Aorta (tissue), 5 donors: ENCODE results near the gene PHB1. TPM values are rescaled to one million over a fixed set of nuclear protein-coding genes. Genes with fewer than 3 reads are reported as not detected.
"Not testable (repeated sequence)": the region's sequence is repeated elsewhere in the genome, so short reads cannot be mapped to it uniquely, and the experiment has no call there.

Source experiments
- ATAC-seq: fragments of 200-7000 bp; cut with Tn5 transposase; one replicate; pipeline ENCODE4 v1.9.1; 2022; ENCODE audit warnings: moderate library complexity; ENCODE audit not compliant: low FRiP score
- DNase-seq, 2 donors: peaks; one replicate each; pipeline ENCODE4 v3.0.0-alpha.2; 2020
- H3K27ac ChIP-seq, 2 donors: one replicate each; pipeline ENCODE4 v1.5.1; 2013; ENCODE audit warnings: low read length in 2 of 2, mild to moderate bottlenecking in 2 of 2, moderate library complexity in 2 of 2, control low read depth in 1 of 2, inconsistent platforms in 1 of 2, low read depth in 1 of 2
- H3K27me3 ChIP-seq, 2 donors: one replicate each; pipeline ENCODE4 v1.6.1; 2013; ENCODE audit warnings: control low read depth in 1 of 2, low read length in 1 of 2, mild to moderate bottlenecking in 1 of 2, moderate library complexity in 1 of 2; ENCODE audit not compliant: insufficient read depth in 2 of 2, control insufficient read depth in 1 of 2
- H3K36me3 ChIP-seq, 2 donors: one replicate each; pipeline ENCODE4 v1.6.1; 2013; ENCODE audit warnings: control low read depth in 1 of 2, low read length in 1 of 2, mild to moderate bottlenecking in 1 of 2; ENCODE audit not compliant: insufficient read depth in 2 of 2, control insufficient read depth in 1 of 2
- H3K4me1 ChIP-seq, 2 donors: one replicate each; pipeline ENCODE4 v1.6.1; 2013; ENCODE audit warnings: low read length in 2 of 2, control low read depth in 1 of 2, mild to moderate bottlenecking in 1 of 2, moderate library complexity in 1 of 2; ENCODE audit not compliant: insufficient read depth in 2 of 2, control insufficient read depth in 1 of 2
- H3K4me3 ChIP-seq, 2 donors: one replicate each; pipeline ENCODE4 v1.5.1; 2013; ENCODE audit warnings: low read length in 2 of 2, control low read depth in 1 of 2, mild to moderate bottlenecking in 1 of 2
- H3K9me3 ChIP-seq: one replicate; pipeline ENCODE4 v1.6.1; 2013; ENCODE audit warnings: mild to moderate bottlenecking, low read length; ENCODE audit not compliant: control insufficient read depth
- WGBS, 2 donors: extraction: QIAGEN DNeasy Blood & Tissue Kit; methylation state at CpG; one replicate each; pipeline ENCODE4 v1.1.7; 2013; 5-methylcytosine and 5-hydroxymethylcytosine counted together
- intact Hi-C, 2 donors: fragments of 100-400 bp; cut with DNase I; formaldehyde crosslinking; loops; one replicate each; pipeline versions ENCODE4 v1.14.2 to v1.15.0; 2022
- polyA plus RNA-seq, 2 donors: library from polyadenylated mRNA; stranded (reverse); fragments of 200-250 nt; gene quantifications; one replicate each; pipeline ENCODE4 v1.2.3, GENCODE V29; 2013
- total RNA-seq, 2 donors: library from RNA; stranded (reverse); fragmentation: NEBNext Ultra II Directional; extraction: Animal tissue kit (Norgen Biotek cat#: 25700); gene quantifications; one replicate each; pipeline ENCODE4 v1.2.1, GENCODE V29; 2021
- donor health status: healthy with polysubstance abuse.
- donor health status: Bipolar disorder and iron deficiency.
- donor health status: DM: no; HTN: no; CAD: no.
- donor health status: DM: no; HTN: no; CAD: no.
- donor health status: DM: yes; HTN: yes; CAD: no.

Gene PHB1
- total and polyA plus RNA-seq, 4 donors: 67.9 to 91.3 (median 74.6) TPM

- Histone ChIP-seq H3K27ac (no peak overlapping the region), H3K36me3 (no peaks in the 10 kb centered on the region), H3K4me3 (no peak overlapping the region), H3K4me1 (no peaks in the 10 kb centered on the region), H3K27me3 (no peaks in the 10 kb centered on the region), H3K9me3 (no peaks in the 10 kb centered on the region)
- intact Hi-C loops: no loop called here
- DNase-seq: no peak
- no peak for ATAC-seq
- WGBS, 2 donors: 69 to 78% methylated on average over 1 of the region's 1 CpG
These were observed 45.6 kb downstream of the PHB1 start for GRCh38 chr17:49369089-49369488.

- intact Hi-C loops: no loop called here
- WGBS, 2 donors: 49% methylated on average over 2 of the region's 2 CpGs
- Histone ChIP-seq H3K36me3 (no peaks in the 10 kb centered on the region), H3K4me1 (no peaks in the 10 kb centered on the region), H3K4me3 (no peak overlapping the region), H3K27me3 (no peaks in the 10 kb centered on the region), H3K9me3 (no peaks in the 10 kb centered on the region), H3K27ac (no peak overlapping the region)
- DNase-seq: no peak
- no peak for ATAC-seq
These were observed 49.0 kb downstream of the PHB1 start for GRCh38 chr17:49365667-49366066.

- WGBS, 2 donors: 94% methylated on average over 10 of the region's 10 CpGs
- not testable (repeated sequence) for H3K27ac ChIP-seq
These were observed 49.6 kb downstream of the PHB1 start for GRCh38 chr17:49365126-49365525.

GRCh38 chr17:49364119-49364518, 50.6 kb downstream of the PHB1 start:
- H3K4me1 ChIP-seq: peaks cover 0 to 3% of the 10 kb centered on the region in 2 donors
- H3K4me3 ChIP-seq: no peak overlapping the region
- no peaks in the 10 kb centered on the region for H3K36me3 ChIP-seq
- no peaks in the 10 kb centered on the region for H3K9me3 ChIP-seq
- DNase-seq (no peak), ATAC-seq (no peak)
- intact Hi-C loops: loop anchor here in 1 of 2 donors (5.0 kb wide), 1 partner anchor 47 kb away; no protein-coding TSS in a partner anchor
- 95 to 98% methylated on average over 2 of the region's 2 CpGs for WGBS, 2 donors
- no peaks in the 10 kb centered on the region for H3K27me3 ChIP-seq
- H3K27ac ChIP-seq: no peak overlapping the region

More at GRCh38 chr17:49365126-49365525, 49.6 kb downstream of the PHB1 start:
- H3K4me1 ChIP-seq, DNase-seq, ATAC-seq, intact Hi-C loops, H3K36me3 ChIP-seq, H3K9me3 ChIP-seq, H3K27me3 ChIP-seq, H3K4me3 ChIP-seq: not testable (repeated sequence)

GRCh38 chr17:49363251-49363650, 51.4 kb downstream of the PHB1 start:
- peaks cover 0 to 3% of the 10 kb centered on the region in 2 donors for H3K4me1 ChIP-seq
- no peaks in the 10 kb centered on the region for H3K36me3 ChIP-seq
- ATAC-seq: no peak
- H3K27me3 ChIP-seq: no peaks in the 10 kb centered on the region
- intact Hi-C loops: loop anchor here in 1 of 2 donors (5.0 kb wide), 1 partner anchor 46 kb away; no protein-coding TSS in a partner anchor
- WGBS, 2 donors: 95 to 97% methylated on average over 4 of the region's 4 CpGs
- H3K4me3 ChIP-seq: no peak overlapping the region
- no peaks in the 10 kb centered on the region for H3K9me3 ChIP-seq
- no peak overlapping the region for H3K27ac ChIP-seq
- no peak for DNase-seq

GRCh38 chr17:49362723-49363117, 52.0 kb downstream of the PHB1 start:
- no peaks in the 10 kb centered on the region for H3K36me3 ChIP-seq
- peak overlapping the region; percentile 55 to 89 for H3K4me3 ChIP-seq
- WGBS, 2 donors: 21% methylated on average over 10 of the region's 10 CpGs
- H3K4me1 ChIP-seq: peaks cover 0 to 3% of the 10 kb centered on the region in 2 donors
- H3K9me3 ChIP-seq: no peaks in the 10 kb centered on the region
- intact Hi-C loops: loop anchor here in 1 of 2 donors (1.0 to 5.0 kb wide), 2 partner anchors 33 to 45 kb away; no protein-coding TSS in a partner anchor
- no peaks in the 10 kb centered on the region for H3K27me3 ChIP-seq
- ATAC-seq (no peak), DNase-seq (no peak)
- H3K27ac ChIP-seq: peak overlapping the region in 1 of 2 donors; percentile 5

- Histone ChIP-seq H3K36me3 (no peaks in the 10 kb centered on the region), H3K4me3 (peak within 1 kb of the TSS; percentile 89 to 96), H3K9me3 (no peaks in the 10 kb centered on the region), H3K27me3 (no peaks in the 10 kb centered on the region), H3K4me1 (peaks cover 0 to 3% of the 10 kb centered on the region in 2 donors), H3K27ac (peak within 1 kb of the TSS; percentile 5 to 90)
- intact Hi-C loops: loop anchor here in 1 of 2 donors (1.0 to 5.0 kb wide), 2 partner anchors 33 to 45 kb away; no protein-coding TSS in a partner anchor
- 0% methylated on average over 47 to 106 of the region's 106 CpGs for WGBS, 2 donors
- DNase-seq (peak; percentile 92 to 95), ATAC-seq (peak; percentile 95)
These were observed 52.6 kb downstream of the PHB1 start, which contains the start of gene ZNF652 for GRCh38 chr17:49361902-49362722. TSS of gene ZNF652 (minus strand) at chr17:49362250. CDS start at chr17:49317725, 44,525 bp downstream.

- no peaks in the 10 kb centered on the region for H3K27me3 ChIP-seq
- 0 to 1% methylated on average over 26 to 52 of the region's 52 CpGs for WGBS, 2 donors
- DNase-seq (peak; percentile 67 to 78), ATAC-seq (peak; percentile 51)
- no peaks in the 10 kb centered on the region for H3K9me3 ChIP-seq
- H3K36me3 ChIP-seq: no peaks in the 10 kb centered on the region
- H3K27ac ChIP-seq: peak overlapping the region in 1 of 2 donors; percentile 84
- peak overlapping the region; percentile 89 to 96 for H3K4me3 ChIP-seq
- H3K4me1 ChIP-seq: peaks cover 0 to 3% of the 10 kb centered on the region in 2 donors
- intact Hi-C loops: loop anchor here in 1 of 2 donors (5.0 kb wide), 1 partner anchor 44 kb away; no protein-coding TSS in a partner anchor
These were observed 53.4 kb downstream of the PHB1 start for GRCh38 chr17:49361129-49361901.
